ENCODE results near the gene TMEM184C.

DNA sequence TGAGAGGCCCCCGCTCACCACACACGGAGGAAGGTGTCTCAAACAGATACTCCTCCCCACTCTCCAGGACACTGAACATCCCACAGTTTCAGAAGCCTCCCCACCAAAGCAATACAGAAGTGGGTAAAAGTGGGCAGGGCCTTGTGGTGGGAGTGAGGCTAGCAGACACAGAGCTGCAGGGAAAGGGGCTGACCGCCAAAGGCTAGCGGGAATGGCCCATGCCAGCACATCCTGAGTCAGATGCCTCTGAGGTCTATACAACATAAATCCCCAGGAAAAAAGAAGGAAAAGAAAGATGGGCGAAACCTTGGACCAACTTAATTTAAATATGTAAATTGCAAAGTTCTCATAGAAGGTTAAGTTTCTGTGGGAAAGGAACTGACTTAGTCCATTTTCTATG is 92.8 kb downstream of the TMEM184C start:
- TF ChIP-seq POLR2AphosphoS5 (IDR thresholded peaks at IDR 0.05): no peak
- TF ChIP-seq, protein P1, sequence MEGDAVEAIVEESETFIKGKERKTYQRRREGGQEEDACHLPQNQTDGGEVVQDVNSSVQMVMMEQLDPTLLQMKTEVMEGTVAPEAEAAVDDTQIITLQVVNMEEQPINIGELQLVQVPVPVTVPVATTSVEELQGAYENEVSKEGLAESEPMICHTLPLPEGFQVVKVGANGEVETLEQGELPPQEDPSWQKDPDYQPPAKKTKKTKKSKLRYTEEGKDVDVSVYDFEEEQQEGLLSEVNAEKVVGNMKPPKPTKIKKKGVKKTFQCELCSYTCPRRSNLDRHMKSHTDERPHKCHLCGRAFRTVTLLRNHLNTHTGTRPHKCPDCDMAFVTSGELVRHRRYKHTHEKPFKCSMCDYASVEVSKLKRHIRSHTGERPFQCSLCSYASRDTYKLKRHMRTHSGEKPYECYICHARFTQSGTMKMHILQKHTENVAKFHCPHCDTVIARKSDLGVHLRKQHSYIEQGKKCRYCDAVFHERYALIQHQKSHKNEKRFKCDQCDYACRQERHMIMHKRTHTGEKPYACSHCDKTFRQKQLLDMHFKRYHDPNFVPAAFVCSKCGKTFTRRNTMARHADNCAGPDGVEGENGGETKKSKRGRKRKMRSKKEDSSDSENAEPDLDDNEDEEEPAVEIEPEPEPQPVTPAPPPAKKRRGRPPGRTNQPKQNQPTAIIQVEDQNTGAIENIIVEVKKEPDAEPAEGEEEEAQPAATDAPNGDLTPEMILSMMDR (IDR thresholded peaks at IDR 0.05): no peak
- TF ChIP-seq POLR2A (IDR thresholded peaks at IDR 0.05): no peak

All from breast epithelium (tissue), 3 donors.